ENCODE results near the gene PDZD2.
A peak's percentile ranks its signal among the peaks of the same experiment; 100 is the strongest.

The PDZD2 gene

DNA sequence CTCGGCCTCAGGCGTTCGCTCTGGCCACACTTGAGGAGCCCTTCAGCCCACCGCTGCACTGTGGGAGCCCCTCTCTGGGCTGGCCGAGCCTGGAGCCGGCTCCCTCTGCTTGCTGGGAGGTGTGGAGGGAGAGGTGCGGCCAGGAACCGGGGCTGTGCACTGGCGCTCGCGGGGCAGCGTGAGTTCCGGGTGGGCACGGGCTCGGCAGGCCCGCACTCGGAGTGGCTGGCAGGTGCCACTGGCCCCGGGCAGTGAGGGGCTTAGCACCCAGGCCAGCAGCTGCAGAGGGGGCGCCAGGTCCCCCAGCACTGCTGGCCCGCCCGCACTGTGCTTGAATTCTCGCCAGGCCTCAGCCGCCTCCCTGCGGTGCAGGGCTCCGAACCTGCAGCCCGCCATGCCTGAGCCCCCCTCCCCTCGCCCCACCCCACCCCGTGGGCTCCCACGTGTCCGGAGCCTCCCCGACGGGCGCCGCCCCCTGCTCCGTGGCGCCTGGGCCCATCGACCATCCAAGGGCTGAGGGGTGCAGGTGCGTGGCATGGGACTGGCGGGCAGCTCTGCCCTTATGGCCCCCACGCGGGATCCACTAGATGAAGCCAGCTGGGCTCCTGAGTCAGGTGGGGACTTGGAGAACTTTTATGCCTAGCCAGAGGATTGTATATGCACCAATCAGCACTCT lies 138.2 kb downstream of the PDZD2 start:
- no peak for DNase-seq

DNA sequence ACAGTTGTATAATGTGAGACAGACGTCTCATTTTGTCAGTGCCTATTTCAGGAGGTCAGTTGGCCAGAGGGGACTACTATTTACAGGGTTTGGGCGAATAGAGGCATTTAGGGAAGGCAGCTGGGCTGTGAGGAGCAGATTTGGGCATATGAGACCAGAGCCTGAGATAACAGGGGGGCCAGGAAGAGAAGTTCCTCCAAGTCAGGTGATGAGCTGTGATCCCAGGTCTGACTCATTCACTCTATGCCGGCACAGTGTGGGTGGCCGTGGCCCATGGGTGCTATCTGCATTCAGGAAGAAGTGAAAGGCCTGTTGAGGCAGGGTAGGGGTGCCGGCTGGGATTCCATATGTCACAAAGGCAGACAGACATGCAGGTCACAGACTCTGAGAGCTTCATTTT lies 142.8 kb downstream of the PDZD2 start:
- no peak for DNase-seq

- no peak for DNase-seq
These were observed 144.2 kb downstream of the PDZD2 start for GRCh38 chr5:31783086-31783645.

- no peak for DNase-seq
These were observed 144.8 kb downstream of the PDZD2 start for GRCh38 chr5:31783731-31784130.

DNA sequence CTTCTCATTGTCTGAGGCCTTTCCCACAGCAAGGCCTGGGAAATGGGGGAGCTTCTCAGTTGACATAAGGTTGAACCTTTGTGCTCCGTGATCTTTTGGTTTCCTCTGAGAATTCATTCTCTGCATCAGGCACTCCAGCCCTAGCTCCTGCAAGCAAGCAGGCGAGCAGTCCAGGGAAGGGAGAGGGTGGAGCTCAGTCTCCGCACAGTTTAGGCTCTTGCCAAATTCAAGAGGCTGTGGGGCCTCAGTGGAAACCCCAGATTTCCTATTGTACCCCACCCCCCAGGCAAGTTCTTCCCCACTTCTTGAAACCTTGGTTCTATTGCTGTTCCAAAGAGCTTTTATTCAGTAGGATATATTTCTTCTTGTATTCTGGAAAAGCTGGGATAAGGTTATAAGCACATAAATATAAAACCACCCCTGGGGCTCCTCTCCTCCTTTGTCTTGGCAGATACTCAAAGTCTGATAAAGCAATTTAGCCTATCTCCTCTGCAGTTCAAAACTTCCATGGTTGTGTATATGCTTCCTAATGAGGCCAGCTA lies 147.2 kb downstream of the PDZD2 start:
- DNase-seq, result no peak

DNA sequence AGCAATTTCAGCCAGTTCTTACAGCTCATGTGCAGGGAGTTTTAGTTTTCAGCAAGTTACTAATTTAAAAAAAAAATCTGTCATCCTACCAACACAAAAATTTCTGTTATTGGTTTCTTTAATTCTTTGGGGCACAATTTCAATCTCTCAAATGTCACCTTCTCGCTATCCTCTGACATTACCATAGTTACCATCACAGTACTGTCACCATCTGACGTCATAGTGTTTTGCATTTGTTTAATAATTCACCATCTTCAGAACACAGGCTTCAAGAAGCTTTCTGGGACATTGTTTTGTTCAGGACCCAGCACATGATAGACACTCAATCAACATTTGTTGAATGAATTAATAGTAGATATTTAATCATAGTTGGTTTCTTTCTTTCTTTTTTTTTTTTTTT lies 155.1 kb downstream of the PDZD2 start:
- no peak for DNase-seq

DNA sequence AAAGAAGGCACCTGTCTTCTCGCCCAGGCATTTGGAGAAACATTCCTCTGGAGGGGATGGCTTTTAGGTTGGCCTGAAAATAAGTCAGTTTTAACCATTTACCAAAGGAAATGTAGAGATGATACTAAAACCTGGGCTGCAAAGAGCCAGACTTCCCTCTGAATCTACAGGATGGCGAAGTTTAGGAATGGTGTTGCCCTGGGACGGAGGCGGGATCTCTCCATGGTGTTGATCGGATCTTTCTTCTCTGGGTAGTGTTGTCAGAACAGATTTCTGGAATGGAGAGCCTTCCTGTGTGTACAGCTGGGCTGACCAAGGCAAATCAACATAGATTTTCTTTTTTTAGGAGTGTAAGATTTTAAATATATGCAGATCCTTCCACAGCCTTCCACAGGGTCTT lies 159.2 kb downstream of the PDZD2 start:
- no peak for DNase-seq

- no peak for DNase-seq
These were observed 161.4 kb downstream of the PDZD2 start for GRCh38 chr5:31800351-31800750.

- no peak for DNase-seq
These were observed 167.0 kb downstream of the PDZD2 start for GRCh38 chr5:31805785-31806400.

DNA sequence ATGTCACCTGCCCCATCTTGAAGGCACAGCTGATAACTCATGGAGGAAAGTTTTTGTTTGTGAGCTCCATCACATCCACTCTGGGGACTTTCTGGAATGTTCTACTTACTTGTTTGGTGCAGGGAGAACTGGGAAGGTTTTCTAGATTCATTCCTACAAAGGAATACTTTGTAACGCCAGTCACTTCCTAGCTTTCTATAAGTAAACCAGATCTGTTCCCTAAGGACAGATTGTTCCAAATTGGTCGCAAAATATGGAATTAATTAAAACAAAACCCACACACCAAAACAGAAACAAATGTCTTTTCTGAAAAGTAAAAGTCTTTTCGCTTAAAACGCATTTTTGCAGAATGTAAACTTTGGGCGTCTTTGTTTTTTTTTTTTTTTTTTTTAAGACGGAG lies 167.6 kb downstream of the PDZD2 start:
- DNase-seq, result no peak

- no peak for DNase-seq
These were observed 169.0 kb downstream of the PDZD2 start for GRCh38 chr5:31807789-31808540.

GRCh38 chr5:31809050-31809870 lies 170.3 kb downstream of the PDZD2 start:
- peak; percentile 11 for DNase-seq

- DNase-seq, result no peak
These were observed 172.3 kb downstream of the PDZD2 start for GRCh38 chr5:31811210-31811609.

DNA sequence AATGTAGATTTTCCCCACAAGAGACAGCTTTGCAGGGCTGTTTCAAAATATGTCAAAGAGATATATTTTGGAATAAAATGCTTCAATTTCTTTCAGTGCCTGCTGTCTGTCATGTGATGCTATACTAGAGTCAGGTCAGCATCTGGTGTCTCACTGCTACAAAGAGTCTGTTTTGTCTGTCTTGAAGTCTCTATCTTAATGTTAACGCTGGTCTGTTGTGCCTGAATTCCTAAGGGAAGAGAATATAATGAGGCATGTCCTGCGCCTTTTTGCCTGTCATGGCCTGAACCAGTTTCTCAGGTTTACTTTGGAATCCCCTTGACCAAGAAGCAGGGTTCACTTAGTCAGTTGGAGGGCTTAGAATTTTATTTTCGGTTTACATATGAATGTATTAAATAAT lies 176.4 kb downstream of the PDZD2 start:
- no peak for DNase-seq

DNA sequence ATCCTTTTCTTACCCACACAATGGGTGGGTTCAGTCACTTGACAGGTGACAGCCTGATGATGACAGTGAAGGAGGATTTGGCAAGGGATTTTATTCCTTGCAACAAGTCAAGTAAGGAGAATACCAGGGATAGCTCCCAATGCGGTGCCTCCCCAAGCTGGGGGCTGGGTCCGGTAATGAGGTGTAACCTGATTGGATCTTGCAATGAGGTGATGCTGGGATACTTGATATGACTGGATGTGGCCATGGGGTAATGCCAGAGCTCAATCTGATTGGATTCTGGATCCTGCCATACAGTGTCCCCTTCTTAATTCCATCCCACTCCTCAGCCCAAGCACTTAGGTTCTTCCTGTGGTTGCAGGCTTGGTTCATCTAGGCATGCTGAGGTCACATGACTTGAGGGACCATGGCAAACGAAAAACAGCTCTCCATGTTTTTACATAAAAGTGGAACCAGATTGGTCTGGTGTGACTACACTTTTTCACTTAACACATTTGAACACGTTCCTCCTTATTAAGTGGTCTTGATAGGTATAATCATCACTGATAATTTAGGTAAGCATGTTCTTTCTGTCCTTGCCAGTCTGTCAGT lies 181.1 kb downstream of the PDZD2 start:
- no peak for DNase-seq

GRCh38 chr5:31823472-31823871 lies 184.5 kb downstream of the PDZD2 start:
- DNase-seq, result no peak

DNA sequence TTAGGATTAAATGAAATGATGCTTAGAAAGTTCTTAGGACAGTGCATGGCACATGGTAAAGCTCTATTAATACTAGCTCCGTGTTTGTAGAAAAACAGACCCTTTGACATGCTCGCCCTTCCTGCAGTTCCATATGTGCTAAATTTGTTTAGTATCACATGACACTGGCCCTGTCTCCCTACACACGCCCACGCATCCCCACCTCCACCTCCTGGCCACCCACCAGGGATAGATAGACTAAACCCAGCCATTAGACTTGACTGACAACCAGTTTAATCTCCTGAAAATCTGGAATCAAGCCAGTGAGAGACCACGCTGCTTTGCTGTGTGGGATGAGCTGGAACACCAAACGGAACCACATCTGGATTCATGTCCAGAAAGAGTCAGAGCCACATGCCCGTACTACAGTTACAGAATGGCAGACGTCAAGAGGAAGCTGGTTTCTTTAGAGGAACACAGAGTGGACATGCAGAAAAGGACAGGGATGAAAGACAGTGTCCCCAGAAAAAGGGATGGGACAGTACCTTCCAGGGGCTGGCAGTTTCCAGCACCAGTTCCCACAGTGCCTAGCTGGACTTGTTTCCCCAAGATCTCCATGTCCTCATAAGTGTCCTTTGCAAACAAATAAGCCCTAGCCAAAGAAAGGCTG lies 186.1 kb downstream of the PDZD2 start:
- no peak for DNase-seq

DNA sequence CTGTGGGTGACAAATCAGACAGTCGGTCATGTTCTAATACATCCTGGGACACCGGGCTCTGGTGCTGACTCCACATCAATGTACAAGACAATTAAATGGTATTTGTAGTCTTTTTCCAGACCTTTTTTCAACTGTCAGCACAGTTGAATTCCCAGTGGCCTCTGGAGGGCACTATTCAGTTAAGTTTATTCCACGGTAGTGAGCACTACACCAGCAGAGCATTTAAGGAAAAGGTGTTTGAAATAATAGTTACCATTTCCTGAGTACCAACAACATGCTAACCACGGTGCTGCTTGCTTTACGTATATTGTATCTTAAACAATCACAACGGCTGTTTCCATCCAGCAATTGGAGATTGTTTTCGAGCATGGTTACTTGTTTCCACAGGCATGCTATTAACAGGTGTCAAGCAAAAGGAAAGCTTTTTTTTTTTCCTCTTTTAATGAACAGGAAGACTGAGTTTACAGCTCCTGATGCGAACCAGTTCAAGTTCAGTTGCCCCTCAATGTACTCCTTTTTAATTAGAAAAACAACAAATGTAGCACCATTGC lies 186.7 kb downstream of the PDZD2 start:
- peak; percentile 13 for DNase-seq

GRCh38 chr5:31827867-31828266 lies 188.9 kb downstream of the PDZD2 start:
- no peak for DNase-seq

DNA sequence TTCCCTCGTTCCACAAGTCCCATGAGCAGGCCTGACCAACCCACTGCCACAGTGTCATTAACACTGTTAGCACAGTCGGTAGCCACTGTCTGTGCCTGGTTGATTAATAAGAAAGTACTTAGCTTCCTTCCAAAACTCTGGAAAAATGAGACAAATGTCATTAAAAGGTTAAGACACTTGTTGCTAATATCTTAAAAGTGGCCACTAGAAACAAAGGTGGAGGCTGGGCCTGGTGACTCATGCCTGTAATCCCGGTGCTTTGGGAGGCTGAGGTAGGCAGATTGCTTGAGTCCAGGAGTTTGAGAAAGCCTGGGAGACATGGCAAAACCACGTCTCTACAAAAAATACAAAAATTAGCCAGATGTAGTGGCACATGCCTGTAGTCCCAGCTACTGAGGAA lies 194.0 kb downstream of the PDZD2 start:
- no peak for DNase-seq

DNA sequence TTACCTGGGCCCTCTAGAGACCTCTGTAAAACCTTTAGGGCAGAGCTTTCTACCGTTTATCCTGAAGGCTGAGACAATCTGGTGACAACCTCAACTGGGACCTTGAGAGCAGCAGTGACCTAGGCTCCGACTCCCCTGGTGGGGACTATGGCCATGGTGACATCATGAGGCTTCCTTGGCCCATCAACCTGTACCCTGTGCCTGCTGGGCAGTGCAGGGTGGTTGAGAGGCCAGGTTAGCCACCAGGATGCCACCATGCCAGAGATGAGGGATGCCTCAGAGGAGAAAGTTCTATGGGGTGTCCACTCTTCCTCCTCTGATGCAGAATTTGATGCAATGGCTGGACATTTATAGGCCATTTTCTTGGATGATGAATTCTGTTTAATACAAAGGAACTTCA lies 194.8 kb downstream of the PDZD2 start:
- DNase-seq, result no peak

All from stimulated activated CD4-positive, alpha-beta T cell treated with anti-CD3 and anti-CD28 coated beads, Interleukin-1b, Interleukin-23, amount 100 ng/mL, for 48 hours (primary cell).